ENCODE data around the gene SRCIN1. TPM values are rescaled to one million over a fixed set of nuclear protein-coding genes. Genes with fewer than 3 reads are reported as not detected.
"Not testable (repeated sequence)": the region's sequence is repeated elsewhere in the genome, so short reads cannot be mapped to it uniquely, and the experiment has no call there.

SRCIN1 gene
- total RNA-seq, result 0.21 and 0.26 TPM in 2 replicates

DNA sequence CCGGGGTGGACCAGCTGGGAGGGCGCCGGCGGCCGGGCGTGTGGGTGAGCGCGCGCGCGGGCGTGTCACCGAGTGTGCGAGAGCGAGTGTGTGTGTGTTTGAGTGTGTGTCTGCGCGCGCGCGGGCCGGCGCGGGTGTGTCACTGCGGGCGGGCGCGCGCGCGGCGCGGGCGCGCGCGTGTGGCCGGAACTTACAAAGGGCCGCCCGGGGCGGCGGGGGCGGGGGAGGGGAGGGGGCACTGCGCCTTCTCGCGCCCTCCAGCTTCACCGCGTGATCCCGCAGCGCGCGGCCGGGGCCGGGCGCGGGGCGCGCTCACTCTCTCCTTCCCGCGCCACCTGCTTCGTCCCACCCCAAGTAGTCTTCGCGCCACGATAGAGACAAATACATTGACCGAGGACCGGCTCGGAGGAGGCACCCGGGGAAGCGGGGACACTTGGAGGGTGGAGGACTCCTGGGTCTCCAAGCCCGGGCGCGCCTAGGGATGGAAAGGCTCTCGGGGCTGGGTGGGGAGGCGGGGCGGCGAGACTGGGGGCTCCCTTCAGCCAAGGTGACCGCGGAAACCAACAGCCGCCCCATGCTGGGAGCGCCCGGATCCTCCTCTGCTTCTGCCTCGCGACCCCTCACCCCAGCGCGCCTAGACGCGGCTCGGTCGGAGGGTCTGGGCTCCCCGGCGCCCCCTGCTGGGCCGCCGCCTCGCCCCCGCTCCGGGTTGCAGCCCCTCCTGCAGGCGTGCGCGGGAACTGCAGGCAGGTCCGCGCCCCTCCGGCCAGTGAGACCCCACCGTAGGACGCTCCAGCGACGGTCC, at the start of gene SRCIN1:
SRCIN1 (minus strand) TSS at position 112 of the 805 bp plus-strand sequence. CDS start 247 bp downstream, outside the sequence.
- H3K36me3 Mint-ChIP-seq (ENCODE audit: low read depth), result no peaks in the 10 kb centered on the region
- H3K27ac Mint-ChIP-seq, result peak within 1 kb of the TSS; percentile 20
- peaks cover 69% of the 10 kb centered on the region for H3K27me3 Mint-ChIP-seq
- peak; percentile 85 for DNase-seq
- H3K4me1 Mint-ChIP-seq, result peaks cover 10% of the 10 kb centered on the region
- intact Hi-C loops (cut with micrococcal nuclease), result loop anchor here (2.0 kb wide), 1 partner anchor 47 kb away; no protein-coding TSS in a partner anchor
- H3K4me3 Mint-ChIP-seq, result peak within 1 kb of the TSS; percentile 80
- no peaks in the 10 kb centered on the region for H3K9me3 Mint-ChIP-seq

GRCh38 chr17:38654411-38655398, 49.0 kb upstream of the SRCIN1 start:
- DNase-seq, result no peak
- peaks cover 13% of the 10 kb centered on the region for H3K4me1 Mint-ChIP-seq
- peak overlapping the region; percentile 11 for H3K4me3 Mint-ChIP-seq
- H3K27me3 Mint-ChIP-seq, result peaks cover 29% of the 10 kb centered on the region
- intact Hi-C loops (cut with micrococcal nuclease), result no loop called here
- H3K36me3 Mint-ChIP-seq (ENCODE audit: low read depth), result no peaks in the 10 kb centered on the region
- no peaks in the 10 kb centered on the region for H3K9me3 Mint-ChIP-seq
- no peak overlapping the region for H3K27ac Mint-ChIP-seq

GRCh38 chr17:38653679-38654078, 47.9 kb upstream of the SRCIN1 start:
- intact Hi-C loops (cut with micrococcal nuclease), result no loop called here
- no peak overlapping the region for H3K27ac Mint-ChIP-seq
- H3K36me3 Mint-ChIP-seq (ENCODE audit: low read depth), result no peaks in the 10 kb centered on the region
- no peaks in the 10 kb centered on the region for H3K9me3 Mint-ChIP-seq
- no peak for DNase-seq
- H3K4me3 Mint-ChIP-seq, result no peak overlapping the region
- H3K4me1 Mint-ChIP-seq, result peaks cover 12% of the 10 kb centered on the region
- peaks cover 28% of the 10 kb centered on the region for H3K27me3 Mint-ChIP-seq

DNA sequence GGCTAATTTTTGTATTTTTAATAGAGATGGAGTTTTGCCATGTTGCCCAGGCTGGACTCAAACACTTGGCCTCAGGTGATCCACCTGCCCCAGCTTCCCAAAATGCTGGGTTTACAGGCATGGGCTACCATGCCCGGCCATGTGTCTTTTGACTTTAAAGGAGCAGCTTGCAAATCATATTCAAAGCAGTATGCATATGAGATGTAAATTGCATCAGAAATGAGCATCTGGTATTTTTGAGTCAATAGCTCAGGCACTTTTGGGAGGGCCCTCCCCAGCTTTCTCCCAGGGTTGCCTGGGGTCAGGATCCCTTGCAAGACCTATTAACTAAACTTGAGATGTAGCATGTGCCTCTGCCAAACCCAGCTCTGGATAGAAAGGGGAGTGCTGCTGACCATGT, 47.5 kb upstream of the SRCIN1 start:
- H3K4me3 Mint-ChIP-seq, result no peak overlapping the region
- DNase-seq, result no peak
- no peaks in the 10 kb centered on the region for H3K36me3 Mint-ChIP-seq (ENCODE audit: low read depth)
- no peak overlapping the region for H3K27ac Mint-ChIP-seq
- no peaks in the 10 kb centered on the region for H3K9me3 Mint-ChIP-seq
- intact Hi-C loops (cut with micrococcal nuclease), result no loop called here
- peaks cover 8% of the 10 kb centered on the region for H3K4me1 Mint-ChIP-seq
- H3K27me3 Mint-ChIP-seq, result peaks cover 26% of the 10 kb centered on the region

GRCh38 chr17:38650653-38651173, 45.0 kb upstream of the SRCIN1 start:
- intact Hi-C loops (cut with micrococcal nuclease); H3K9me3 Mint-ChIP-seq; H3K4me3 Mint-ChIP-seq; H3K4me1 Mint-ChIP-seq; DNase-seq; H3K36me3 Mint-ChIP-seq (ENCODE audit: low read depth); H3K27ac Mint-ChIP-seq: not testable (repeated sequence)
- H3K27me3 Mint-ChIP-seq, result peaks cover 28% of the 10 kb centered on the region

- H3K27ac Mint-ChIP-seq, result no peak overlapping the region
- H3K27me3 Mint-ChIP-seq, result peaks cover 18% of the 10 kb centered on the region
- H3K4me1 Mint-ChIP-seq, result no peaks in the 10 kb centered on the region
- no peak overlapping the region for H3K4me3 Mint-ChIP-seq
- no peaks in the 10 kb centered on the region for H3K9me3 Mint-ChIP-seq
- no peaks in the 10 kb centered on the region for H3K36me3 Mint-ChIP-seq (ENCODE audit: low read depth)
- DNase-seq, result no peak
- intact Hi-C loops (cut with micrococcal nuclease), result no loop called here
Observed at GRCh38 chr17:38637951-38638350, 32.2 kb upstream of the SRCIN1 start.

GRCh38 chr17:38636054-38636453, 30.3 kb upstream of the SRCIN1 start:
- no peak for DNase-seq
- H3K27me3 Mint-ChIP-seq, result peaks cover 13% of the 10 kb centered on the region
- intact Hi-C loops (cut with micrococcal nuclease), result no loop called here
- H3K36me3 Mint-ChIP-seq (ENCODE audit: low read depth), result no peaks in the 10 kb centered on the region
- no peaks in the 10 kb centered on the region for H3K9me3 Mint-ChIP-seq
- H3K4me1 Mint-ChIP-seq, result no peaks in the 10 kb centered on the region
- no peak overlapping the region for H3K4me3 Mint-ChIP-seq
- H3K27ac Mint-ChIP-seq, result no peak overlapping the region

DNA sequence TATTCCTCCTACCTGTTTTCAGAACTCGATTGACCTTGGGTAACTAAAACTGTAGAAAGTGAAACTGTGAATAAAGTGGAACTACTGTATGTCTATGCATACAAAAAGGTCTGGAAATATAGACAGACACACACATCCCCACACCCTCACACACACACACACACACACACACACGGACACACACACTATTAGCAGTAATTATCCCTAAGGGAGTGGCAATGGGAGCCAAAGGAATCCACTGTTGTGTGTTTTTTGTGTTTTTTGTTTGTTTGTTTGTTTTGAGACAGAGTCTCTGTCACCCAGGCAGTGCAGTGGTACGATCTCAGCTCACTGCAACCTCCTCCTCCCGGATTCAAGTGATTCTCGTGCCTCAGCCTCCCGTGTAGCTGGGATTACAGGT, 26.6 kb upstream of the SRCIN1 start:
- no peak overlapping the region for H3K27ac Mint-ChIP-seq
- peaks cover 9% of the 10 kb centered on the region for H3K27me3 Mint-ChIP-seq
- no peaks in the 10 kb centered on the region for H3K4me1 Mint-ChIP-seq
- no peak for DNase-seq
- no peaks in the 10 kb centered on the region for H3K36me3 Mint-ChIP-seq (ENCODE audit: low read depth)
- intact Hi-C loops (cut with micrococcal nuclease), result no loop called here
- no peaks in the 10 kb centered on the region for H3K9me3 Mint-ChIP-seq
- H3K4me3 Mint-ChIP-seq, result no peak overlapping the region

DNA sequence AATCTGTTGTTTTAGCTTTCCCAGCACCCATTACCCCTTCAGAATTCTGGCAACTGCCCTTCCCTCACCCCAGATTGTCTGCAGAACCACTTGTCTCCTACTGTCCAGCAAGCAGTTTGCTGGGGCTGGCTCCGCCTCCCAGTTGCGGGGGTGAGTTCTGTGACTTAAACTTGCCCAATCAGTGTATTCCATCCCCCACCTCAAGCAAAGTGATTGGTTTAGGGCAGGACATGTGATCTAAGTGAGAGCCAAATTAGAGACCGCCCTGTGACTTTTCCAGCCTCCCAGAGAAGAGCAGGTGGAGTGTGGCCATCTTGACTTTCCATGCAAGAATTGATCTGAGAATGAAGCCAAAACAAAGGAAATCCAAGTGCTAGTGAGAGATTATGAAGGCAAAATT, 22.7 kb upstream of the SRCIN1 start:
- Mint-ChIP-seq H3K4me3 (no peak overlapping the region), H3K9me3 (no peaks in the 10 kb centered on the region), H3K4me1 (peaks cover 3% of the 10 kb centered on the region), H3K36me3 (ENCODE audit: low read depth) (no peaks in the 10 kb centered on the region), H3K27ac (no peak overlapping the region), H3K27me3 (peaks cover 15% of the 10 kb centered on the region)
- intact Hi-C loops (cut with micrococcal nuclease), result no loop called here
- DNase-seq, result no peak

DNA sequence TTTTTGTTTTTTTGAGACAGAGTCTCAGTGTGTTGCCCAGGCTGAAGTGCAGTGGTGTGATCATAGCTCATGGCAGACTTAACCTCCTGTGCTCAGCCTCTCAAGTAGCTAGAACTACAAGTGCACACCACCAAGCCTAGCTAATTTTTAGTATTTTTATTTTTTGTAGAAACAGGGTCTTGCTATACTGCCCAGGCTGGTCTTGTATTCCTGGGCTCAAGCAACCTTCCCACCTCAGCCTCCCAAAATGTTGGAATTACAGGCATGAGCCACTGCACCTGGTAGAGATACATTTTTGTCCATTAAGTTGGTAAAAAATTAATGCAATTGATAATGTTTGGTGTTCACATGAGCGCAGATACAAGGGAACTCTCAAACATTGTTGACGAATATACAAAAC, 22.2 kb upstream of the SRCIN1 start:
- DNase-seq, result no peak
- Mint-ChIP-seq H3K4me1 (peaks cover 3% of the 10 kb centered on the region), H3K9me3 (no peaks in the 10 kb centered on the region), H3K36me3 (ENCODE audit: low read depth) (no peaks in the 10 kb centered on the region), H3K4me3 (no peak overlapping the region), H3K27ac (no peak overlapping the region), H3K27me3 (peaks cover 15% of the 10 kb centered on the region)
- intact Hi-C loops (cut with micrococcal nuclease), result no loop called here

DNA sequence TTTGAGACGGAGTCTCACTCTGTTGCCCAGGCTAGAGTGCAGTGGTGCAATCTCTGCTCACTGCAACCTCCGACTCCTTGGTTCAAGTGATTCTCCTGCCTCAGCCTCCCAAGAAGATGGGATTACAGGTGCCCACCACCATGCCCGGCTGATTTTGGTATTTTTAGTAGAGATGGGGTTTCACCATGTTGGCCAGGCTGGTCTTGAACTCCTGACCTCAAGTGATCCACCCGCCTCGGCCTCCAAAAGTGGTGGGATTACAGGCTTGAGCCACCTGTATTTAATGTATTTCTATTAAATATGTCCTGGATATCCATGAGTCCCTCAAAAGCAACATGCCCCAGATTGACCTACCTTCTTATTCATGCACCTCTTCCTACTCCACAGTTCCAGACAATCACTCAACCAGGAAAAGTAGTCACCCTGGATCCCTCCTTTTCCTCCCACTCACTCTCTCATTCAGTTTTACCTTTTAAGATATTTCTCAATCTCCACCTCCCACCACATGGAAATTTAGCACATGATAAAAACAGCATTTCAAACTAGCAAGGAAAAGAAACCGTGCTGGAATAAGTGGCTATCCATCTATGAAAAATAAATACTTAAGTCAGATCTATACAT, 21.0 kb upstream of the SRCIN1 start:
- H3K36me3 Mint-ChIP-seq (ENCODE audit: low read depth); H3K4me1 Mint-ChIP-seq; H3K9me3 Mint-ChIP-seq; DNase-seq; intact Hi-C loops (cut with micrococcal nuclease); H3K27ac Mint-ChIP-seq; H3K4me3 Mint-ChIP-seq: not testable (repeated sequence)
- peaks cover 22% of the 10 kb centered on the region for H3K27me3 Mint-ChIP-seq

DNA sequence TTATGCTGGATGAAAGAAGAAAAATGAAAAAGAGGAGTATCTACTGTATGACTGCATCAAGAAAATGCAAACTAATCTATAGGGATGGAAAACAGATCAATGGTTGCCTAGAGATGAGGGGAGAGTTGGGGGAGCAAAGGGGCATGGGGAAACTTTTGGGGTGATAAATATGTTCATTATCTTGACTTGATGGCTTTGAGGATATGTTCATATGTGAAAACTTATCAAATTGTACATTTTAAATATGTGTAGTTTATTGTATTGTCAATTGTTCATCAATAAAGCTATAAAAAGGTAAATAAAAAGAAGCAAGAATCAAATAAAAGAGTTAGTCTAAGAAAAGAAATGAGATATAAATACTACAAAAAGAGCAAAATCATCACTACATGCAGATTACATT, 19.7 kb upstream of the SRCIN1 start:
- Mint-ChIP-seq H3K4me1 (peaks cover 3% of the 10 kb centered on the region), H3K36me3 (ENCODE audit: low read depth) (no peaks in the 10 kb centered on the region), H3K27ac (no peak overlapping the region), H3K4me3 (no peak overlapping the region), H3K27me3 (peaks cover 30% of the 10 kb centered on the region), H3K9me3 (no peaks in the 10 kb centered on the region)
- intact Hi-C loops (cut with micrococcal nuclease), result no loop called here
- DNase-seq, result no peak

DNA sequence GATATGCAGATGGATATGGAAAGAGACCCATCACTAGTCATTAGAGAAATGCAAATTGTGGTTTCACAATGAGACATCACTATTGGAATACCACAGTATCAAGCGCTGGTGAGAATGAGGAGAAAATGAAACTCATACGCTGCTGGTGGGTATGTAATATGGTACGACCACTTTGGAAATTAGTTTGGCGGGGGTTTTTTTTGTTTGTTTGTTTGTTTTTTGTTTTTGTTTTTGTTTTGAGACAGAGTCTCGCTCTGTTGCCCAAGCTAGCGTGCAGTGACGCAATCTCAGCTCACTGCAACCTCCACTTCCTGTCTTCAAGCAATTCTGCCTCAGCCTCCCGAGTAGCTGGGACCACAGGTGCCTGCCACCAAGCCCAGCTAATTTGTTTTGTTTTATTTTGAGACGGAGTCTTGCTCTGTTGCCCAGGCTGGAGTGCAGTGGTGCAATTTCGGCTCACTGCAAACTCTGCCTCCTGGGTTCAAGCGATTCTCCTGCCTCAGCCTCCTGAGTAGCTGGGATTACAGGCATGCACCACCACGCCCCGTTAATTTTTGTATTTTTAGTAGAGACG, 19.1 kb upstream of the SRCIN1 start:
- H3K27me3 Mint-ChIP-seq, result peaks cover 30% of the 10 kb centered on the region
- H3K27ac Mint-ChIP-seq; DNase-seq; H3K36me3 Mint-ChIP-seq (ENCODE audit: low read depth); H3K4me1 Mint-ChIP-seq; H3K4me3 Mint-ChIP-seq; H3K9me3 Mint-ChIP-seq; intact Hi-C loops (cut with micrococcal nuclease): not testable (repeated sequence)

Data from activated CD4-positive, alpha-beta T cell treated with anti-CD3 and anti-CD28 coated beads, Interleukin-2, amount 10 ng/mL, durations not matched to agents 24 days and 14 days (primary cell).